Right cardiac atrium (tissue), 5 donors: ENCODE measurements around the gene ZHX3. TPM values are rescaled to one million over a fixed set of nuclear protein-coding genes. Genes with fewer than 3 reads are reported as not detected.

Source experiments
- ATAC-seq, 2 donors: fragments of 200-7000 bp; cut with Tn5 transposase; one replicate each; pipeline versions ENCODE4 v1.8.0 to v1.9.1; 2020; ENCODE audit warnings: moderate library complexity in 2 of 2, mild to moderate bottlenecking in 1 of 2
- DNase-seq, 3 donors: peaks; one replicate each; pipeline ENCODE4 v3.0.0-alpha.2; 2020
- H3K27ac ChIP-seq: one replicate; pipeline ENCODE4 v1.5.1; 2013; ENCODE audit warnings: mild to moderate bottlenecking, low read length, control low read depth, moderate library complexity
- H3K27me3 ChIP-seq: one replicate; pipeline ENCODE4 v1.6.1; 2013; ENCODE audit not compliant: control insufficient read depth, insufficient read depth
- H3K4me1 ChIP-seq: one replicate; pipeline ENCODE4 v1.6.1; 2013; ENCODE audit warnings: low read length; ENCODE audit not compliant: control insufficient read depth, insufficient read depth
- H3K4me3 ChIP-seq: one replicate; pipeline ENCODE4 v1.5.1; 2013; ENCODE audit warnings: low read length, control low read depth
- H3K9me3 ChIP-seq: one replicate; pipeline ENCODE4 v1.6.1; 2013; ENCODE audit warnings: low read length; ENCODE audit not compliant: control insufficient read depth
- WGBS: extraction: QIAGEN DNeasy Blood & Tissue Kit; methylation state at CpG from one replicate; pipeline ENCODE4 v1.1.7; 2013; 5-methylcytosine and 5-hydroxymethylcytosine counted together
- intact Hi-C, 4 donors: fragments of 100-400 bp; cut with DNase I; formaldehyde crosslinking; loops; one replicate each; pipeline versions ENCODE4 v1.11.0 to v1.14.0; 2022 to 2023
- polyA plus RNA-seq: library from polyadenylated mRNA; stranded (reverse); fragments of 200-250 nt; gene quantifications from one replicate; pipeline ENCODE4 v1.2.3, GENCODE V29; 2013
- total RNA-seq, 4 donors: library from RNA; stranded (reverse); fragmentation: NEBNext Ultra II Directional; extraction: Animal tissue kit (Norgen Biotek cat#: 25700); gene quantifications; one replicate each; pipeline ENCODE4 v1.2.1, GENCODE V29; 2021
- donor health status: healthy with polysubstance abuse.
- donor health status: DM: no; HTN: yes; CAD: no.
- donor health status: DM: no; HTN: no; CAD: no.
- donor health status: DM: no; HTN: yes; CAD: no; lungs with severe emphysema.
- donor health status: DM: yes; HTN: yes; CAD: no.

The ZHX3 gene
- total and polyA plus RNA-seq, 5 donors = 11.6 to 39.7 (median 33.4) TPM

GRCh38 chr20:41309817-41310216 lies 7.7 kb downstream of the ZHX3 start:
- H3K4me1 ChIP-seq = peaks cover 17% of the 10 kb centered on the region
- DNase-seq (no peak), ATAC-seq (peak in 1 of 2 donors; percentile 24)
- H3K27me3 ChIP-seq = no peaks in the 10 kb centered on the region
- 59% methylated on average over 2 of the region's 2 CpGs for WGBS
- no peak overlapping the region for H3K4me3 ChIP-seq
- H3K9me3 ChIP-seq = no peaks in the 10 kb centered on the region
- H3K27ac ChIP-seq = no peak overlapping the region
- intact Hi-C loops = loop anchor here in 1 of 4 donors (10.0 kb wide), 1 partner anchor 55 kb away; no protein-coding TSS in a partner anchor

- no peaks in the 10 kb centered on the region for H3K9me3 ChIP-seq
- intact Hi-C loops = loop anchor here in 1 of 4 donors (10.0 kb wide), 1 partner anchor 54 kb away; no protein-coding TSS in a partner anchor
- ATAC-seq (peak; percentile 57 to 63), DNase-seq (no peak)
- WGBS = 29% methylated on average over 3 of the region's 3 CpGs
- no peaks in the 10 kb centered on the region for H3K27me3 ChIP-seq
- H3K4me3 ChIP-seq = no peak overlapping the region
- H3K27ac ChIP-seq = peak overlapping the region; percentile 84
- peaks cover 19% of the 10 kb centered on the region for H3K4me1 ChIP-seq
Observed at GRCh38 chr20:41308726-41309413, 8.7 kb downstream of the ZHX3 start.

GRCh38 chr20:41308290-41308711 lies 9.2 kb downstream of the ZHX3 start:
- ATAC-seq (peak; percentile 44 to 72), DNase-seq (no peak)
- intact Hi-C loops = loop anchor here in 1 of 4 donors (10.0 kb wide), 1 partner anchor 54 kb away; no protein-coding TSS in a partner anchor
- Histone ChIP-seq H3K4me3 (no peak overlapping the region), H3K4me1 (peaks cover 19% of the 10 kb centered on the region), H3K27me3 (no peaks in the 10 kb centered on the region), H3K9me3 (no peaks in the 10 kb centered on the region), H3K27ac (no peak overlapping the region)
- 21% methylated on average over 1 of the region's 1 CpG for WGBS

- intact Hi-C loops = loop anchor here in 1 of 4 donors (10.0 kb wide), 1 partner anchor 52 kb away; no protein-coding TSS in a partner anchor
- H3K4me3 ChIP-seq = no peak overlapping the region
- WGBS = 98% methylated on average over 1 of the region's 1 CpG
- no peaks in the 10 kb centered on the region for H3K27me3 ChIP-seq
- H3K27ac ChIP-seq = no peak overlapping the region
- DNase-seq = no peak
- H3K9me3 ChIP-seq = no peaks in the 10 kb centered on the region
- H3K4me1 ChIP-seq = peaks cover 14% of the 10 kb centered on the region
- no peak for ATAC-seq
Observed at GRCh38 chr20:41307021-41307420, 10.5 kb downstream of the ZHX3 start.

- Histone ChIP-seq H3K4me3 (no peak overlapping the region), H3K9me3 (no peaks in the 10 kb centered on the region), H3K27me3 (no peaks in the 10 kb centered on the region), H3K27ac (no peak overlapping the region), H3K4me1 (peaks cover 16% of the 10 kb centered on the region)
- DNase-seq (no peak), ATAC-seq (no peak)
- intact Hi-C loops = loop anchor here in 1 of 4 donors (10.0 kb wide), 1 partner anchor 51 kb away; no protein-coding TSS in a partner anchor
- 93% methylated on average over 5 of the region's 5 CpGs for WGBS
Observed at GRCh38 chr20:41306061-41306727, 11.3 kb downstream of the ZHX3 start.

- no peak overlapping the region for H3K4me3 ChIP-seq
- no peak overlapping the region for H3K27ac ChIP-seq
- intact Hi-C loops = loop anchor here in 1 of 4 donors (10.0 kb wide), 1 partner anchor 50 kb away; no protein-coding TSS in a partner anchor
- H3K4me1 ChIP-seq = peaks cover 17% of the 10 kb centered on the region
- H3K9me3 ChIP-seq = no peaks in the 10 kb centered on the region
- no peak for DNase-seq
- no peaks in the 10 kb centered on the region for H3K27me3 ChIP-seq
- ATAC-seq = no peak
- WGBS = 86% methylated on average over 3 of the region's 3 CpGs
Observed at GRCh38 chr20:41304424-41305079, 13.0 kb downstream of the ZHX3 start.

- Histone ChIP-seq H3K9me3 (no peaks in the 10 kb centered on the region), H3K4me3 (no peak overlapping the region), H3K27me3 (no peaks in the 10 kb centered on the region), H3K4me1 (peaks cover 15% of the 10 kb centered on the region), H3K27ac (no peak overlapping the region)
- intact Hi-C loops = loop anchor here in 1 of 4 donors (10.0 kb wide), 1 partner anchor 49 kb away; no protein-coding TSS in a partner anchor
- DNase-seq (no peak), ATAC-seq (no peak)
- 57% methylated on average over 1 of the region's 1 CpG for WGBS
Observed at GRCh38 chr20:41304002-41304401, 13.5 kb downstream of the ZHX3 start.

GRCh38 chr20:41300886-41301285 lies 16.6 kb downstream of the ZHX3 start:
- intact Hi-C loops = loop anchor here in 1 of 4 donors (10.0 kb wide), 1 partner anchor 46 kb away; no protein-coding TSS in a partner anchor
- H3K4me1 ChIP-seq = peaks cover 15% of the 10 kb centered on the region
- no peak overlapping the region for H3K4me3 ChIP-seq
- H3K27ac ChIP-seq = no peak overlapping the region
- H3K27me3 ChIP-seq = no peaks in the 10 kb centered on the region
- WGBS = 73% methylated on average over 4 of the region's 4 CpGs
- DNase-seq (no peak), ATAC-seq (peak; percentile 48 to 67)
- H3K9me3 ChIP-seq = no peaks in the 10 kb centered on the region

GRCh38 chr20:41300383-41300782 lies 17.1 kb downstream of the ZHX3 start:
- no peak for DNase-seq
- Histone ChIP-seq H3K27ac (no peak overlapping the region), H3K4me1 (peaks cover 15% of the 10 kb centered on the region), H3K9me3 (no peaks in the 10 kb centered on the region), H3K4me3 (no peak overlapping the region), H3K27me3 (no peaks in the 10 kb centered on the region)
- intact Hi-C loops = loop anchor here in 1 of 4 donors (10.0 kb wide), 1 partner anchor 46 kb away; no protein-coding TSS in a partner anchor
- 85% methylated on average over 3 of the region's 3 CpGs for WGBS
- no peak for ATAC-seq

- Histone ChIP-seq H3K4me3 (no peak overlapping the region), H3K9me3 (no peaks in the 10 kb centered on the region), H3K4me1 (peaks cover 15% of the 10 kb centered on the region), H3K27ac (no peak overlapping the region), H3K27me3 (no peaks in the 10 kb centered on the region)
- intact Hi-C loops = loop anchor here in 1 of 4 donors (10.0 kb wide), 1 partner anchor 45 kb away; no protein-coding TSS in a partner anchor
- whole genome bisulfite sequencing = 77% methylated on average over 3 of the region's 3 CpGs
- no peak for ATAC-seq
- DNase-seq = no peak
Observed at GRCh38 chr20:41299899-41300298, 17.6 kb downstream of the ZHX3 start.
